HL-60 (cell line): ENCODE results near the gene GLRX2.
"Not testable (repeated sequence)": the region's sequence is repeated elsewhere in the genome, so short reads cannot be mapped to it uniquely, and the experiment has no call there.

Experiments used
- DNase-seq, 2 experiments: peaks; one replicate each; pipeline ENCODE4 v3.0.0-alpha.2; 2010 to 2020; ENCODE audit warnings: low read depth in 1 of 2, low spot score in 1 of 2
- H3K27ac ChIP-seq: fragments of 250-450 bp; sonication (Bioruptor Pico); replicated peaks from 2 replicates; pipeline ENCODE4 v1.5.1; 2020; ENCODE audit warnings: mild to moderate bottlenecking, moderate library complexity
- H3K27me3 ChIP-seq: fragments of 250-450 bp; sonication (Bioruptor Pico); 2 replicates; pipeline ENCODE4 v1.5.1; 2021; ENCODE audit warnings: mild to moderate bottlenecking, moderate library complexity; ENCODE audit not compliant: insufficient read depth, poor library complexity, severe bottlenecking
- H3K4me3 ChIP-seq: replicated peaks from 2 replicates; pipeline ENCODE4 v1.5.1; 2011; ENCODE audit warnings: mild to moderate bottlenecking, control low read depth, low read length; ENCODE audit not compliant: insufficient read depth
- CTCF ChIP-seq: IDR thresholded peaks from one replicate; pipeline ENCODE4 v1.5.1; 2011; ENCODE audit warnings: low read length, control low read depth, inconsistent platforms; ENCODE audit not compliant: insufficient read depth
- GABPA ChIP-seq: IDR thresholded peaks from 2 replicates; pipeline ENCODE4 v1.6.1; 2012; ENCODE audit warnings: low read depth
- POLR2AphosphoS5 ChIP-seq: IDR thresholded peaks from 2 replicates; pipeline ENCODE4 v1.6.1; 2012; ENCODE audit warnings: low read depth
- REST ChIP-seq: IDR thresholded peaks from 2 replicates; pipeline ENCODE4 v1.6.1; 2012; ENCODE audit warnings: low read depth; ENCODE audit not compliant: insufficient replicate concordance
- SPI1 ChIP-seq: IDR thresholded peaks from 2 replicates; pipeline ENCODE4 v1.6.1; 2012; ENCODE audit warnings: low read depth, mild to moderate bottlenecking, borderline replicate concordance

The GLRX2 gene

GRCh38 chr1:193118803-193119730, 13.9 kb upstream of the GLRX2 start:
- no peak for TF ChIP-seq SPI1
- Histone ChIP-seq H3K27ac (no peak overlapping the region), H3K27me3 (no peaks in the 10 kb centered on the region)

GRCh38 chr1:193118194-193118593, 13.0 kb upstream of the GLRX2 start:
- no peaks in the 10 kb centered on the region for H3K27me3 ChIP-seq
- no peak overlapping the region for H3K4me3 ChIP-seq
- DNase-seq = no peak
- H3K27ac ChIP-seq = no peak overlapping the region
- TF ChIP-seq GABPA = no peak
- TF ChIP-seq CTCF = no peak

More at GRCh38 chr1:193118803-193119730, 13.9 kb upstream of the GLRX2 start:
- no peak overlapping the region for H3K4me3 ChIP-seq
- no peak for DNase-seq

- not testable (repeated sequence) for DNase-seq, H3K4me3 ChIP-seq, H3K27ac ChIP-seq, H3K27me3 ChIP-seq
Observed at GRCh38 chr1:193117167-193117566, 12.0 kb upstream of the GLRX2 start.

- Histone ChIP-seq H3K4me3 (no peak overlapping the region), H3K27me3 (no peaks in the 10 kb centered on the region), H3K27ac (no peak overlapping the region)
- no peak for DNase-seq
- TF ChIP-seq REST (no peak), GABPA (no peak), POLR2AphosphoS5 (no peak), SPI1 (no peak)
Observed at GRCh38 chr1:193115629-193116227, 10.5 kb upstream of the GLRX2 start.

GRCh38 chr1:193114485-193115095, 9.4 kb upstream of the GLRX2 start:
- DNase-seq = no peak
- TF ChIP-seq CTCF = no peak
- TF ChIP-seq REST = no peak
- TF ChIP-seq SPI1 = no peak
- no peak for TF ChIP-seq GABPA
- TF ChIP-seq POLR2AphosphoS5 = no peak
- Histone ChIP-seq H3K27me3 (no peaks in the 10 kb centered on the region), H3K27ac (no peak overlapping the region), H3K4me3 (no peak overlapping the region)
